Cardiac fibroblast (primary cell): ENCODE data around the gene AFAP1L1.

Source experiments
- DNase-seq, 2 donors: peaks; one replicate each; pipeline versions ENCODE4 v3.0.0 to v3.0.0-alpha.2; 2010; ENCODE audit warnings: low read depth in 2 of 2
- H3K4me3 ChIP-seq, 2 donors: replicated peaks in 1 of 2; 1 replicate in 1 of 2; 2 replicates in 1 of 2; pipeline ENCODE4 v1.5.1; 2011; ENCODE audit warnings: low read depth in 2 of 2, low read length in 2 of 2, mild to moderate bottlenecking in 2 of 2, moderate library complexity in 1 of 2
- CTCF ChIP-seq: IDR thresholded peaks from one replicate; pipeline ENCODE4 v1.5.1; 2011; ENCODE audit warnings: low read depth, mild to moderate bottlenecking, low read length, inconsistent platforms

The AFAP1L1 gene

GRCh38 chr5:149235841-149236240 is 35.8 kb upstream of the AFAP1L1 start:
- TF ChIP-seq CTCF, result no peak
- no peak overlapping the region for H3K4me3 ChIP-seq
- DNase-seq, result no peak

GRCh38 chr5:149237662-149238061 is 34.0 kb upstream of the AFAP1L1 start:
- no peak for DNase-seq
- peak; percentile 25 for TF ChIP-seq CTCF
- H3K4me3 ChIP-seq, result no peak overlapping the region

GRCh38 chr5:149238540-149238939 is 33.1 kb upstream of the AFAP1L1 start:
- TF ChIP-seq CTCF, result no peak
- DNase-seq, result peak in 1 of 2 donors; percentile 49
- no peak overlapping the region for H3K4me3 ChIP-seq

- no peak overlapping the region for H3K4me3 ChIP-seq
- no peak for TF ChIP-seq CTCF
- DNase-seq, result no peak
These were observed 31.7 kb upstream of the AFAP1L1 start for GRCh38 chr5:149239917-149240316.

GRCh38 chr5:149240354-149240998 is 31.2 kb upstream of the AFAP1L1 start:
- TF ChIP-seq CTCF, result no peak
- no peak overlapping the region for H3K4me3 ChIP-seq
- no peak for DNase-seq

GRCh38 chr5:149242339-149242738 is 29.3 kb upstream of the AFAP1L1 start:
- DNase-seq, result no peak
- TF ChIP-seq CTCF, result no peak
- H3K4me3 ChIP-seq, result no peak overlapping the region

- TF ChIP-seq CTCF, result no peak
- DNase-seq, result no peak
- H3K4me3 ChIP-seq, result no peak overlapping the region
These were observed 24.8 kb upstream of the AFAP1L1 start for GRCh38 chr5:149246906-149247305.
